Measurements from ENCODE around the gene TMEM170A. TPM values are rescaled to one million over a fixed set of nuclear protein-coding genes. Genes with fewer than 3 reads are reported as not detected.
A peak's percentile ranks its signal among the peaks of the same experiment; 100 is the strongest.

Gene TMEM170A
- total and polyA plus RNA-seq, 2 donors (not counting 1 experiment from before 2014, with no cell fraction given) = 21.8 to 37.9 TPM

GRCh38 chr16:75471723-75472633 lies 7.5 kb upstream of the TMEM170A start:
- Histone ChIP-seq H3K9ac (ENCODE audit: low read length) (no peak overlapping the region), H3K36me3 (replicated peaks in 1 of 2; ENCODE audit: control extremely low read depth in 1 of 2, control insufficient read depth in 1 of 2, extremely low read depth in 1 of 2, insufficient read depth in 2 of 2, low read length in 1 of 2) (no peaks in the 10 kb centered on the region), H2AFZ (ENCODE audit: insufficient read depth, low read depth, low read length, poor library complexity, severe bottlenecking) (no peak overlapping the region), H3K4me3 (ENCODE audit: control extremely low read depth in 1 of 5, extremely low read depth in 1 of 5, insufficient read depth in 1 of 5, low read depth in 2 of 5, low read length in 4 of 5) (no peak overlapping the region), H3K27me3 (replicated peaks in 1 of 4; ENCODE audit: control extremely low read depth in 1 of 4, control insufficient read depth in 3 of 4, insufficient read depth in 4 of 4, low read length in 3 of 4) (no peaks in the 10 kb centered on the region), H3K27ac (ENCODE audit: low read length in 2 of 2) (no peak overlapping the region), H3K79me2 (ENCODE audit: control insufficient read depth, insufficient read depth, low read length) (no peaks in the 10 kb centered on the region), H3K4me1 (ENCODE audit: control insufficient read depth in 2 of 2, insufficient read depth in 2 of 2, low read length in 2 of 2) (peaks cover 0 to 8% of the 10 kb centered on the region in 2 donors), H4K20me1 (ENCODE audit: control insufficient read depth, insufficient read depth, low read length, poor library complexity, severe bottlenecking) (no peaks in the 10 kb centered on the region), H3K9me3 (ENCODE audit: control extremely low read depth in 1 of 3, control insufficient read depth in 2 of 3, insufficient read depth in 1 of 3, low read length in 2 of 3) (peaks cover 0 to 5% (median 0%) of the 10 kb centered on the region in 3 donors), H3K4me2 (replicated peaks; ENCODE audit: low read depth, low read length, poor library complexity, severe bottlenecking) (no peak overlapping the region)
- 50% methylated on average over 3 of the region's 10 CpGs for WGBS (ENCODE audit: insufficient coverage)
- peak; percentile 78 for TF ChIP-seq CTCF (IDR thresholded peaks at IDR 0.05)
- TF ChIP-seq EZH2 (IDR thresholded peaks at IDR 0.05; ENCODE audit: borderline replicate concordance, insufficient read depth, low read depth, low read length, poor library complexity, severe bottlenecking) = no peak
- no peaks in the 10 kb centered on the region for H3K27me3 Mint-ChIP-seq
- H3K4me3 Mint-ChIP-seq = no peak overlapping the region
- H3K27ac Mint-ChIP-seq = no peak overlapping the region
- DNase-seq (peak; percentile 61), ATAC-seq (ENCODE audit: low read depth) (peak; percentile 87)
- ChIA-PET CTCF (interaction anchor here (0.7 to 4.9 kb wide), 23 partner anchors 11 to 302 kb away, joined by 3 to 75 read pairs (median 4); partner anchors contain the start of genes ADAT1, GABARAPL2, KARS1 and TERF2IP), POLR2A (interaction anchor here (1.1 kb wide), 1 partner anchor 45 kb away, joined by 3 read pairs; no protein-coding TSS in a partner anchor)
- intact Hi-C loops (cut with micrococcal nuclease) = loop anchor here (1.0 kb wide), 3 partner anchors 45 to 292 kb away; partner anchors contain the start of gene ADAT1
- peaks cover 2% of the 10 kb centered on the region for H3K4me1 Mint-ChIP-seq
- no peaks in the 10 kb centered on the region for H3K9me3 Mint-ChIP-seq (ENCODE audit: insufficient read depth)

Measured in B cell (primary cell).